GM21723 (cell line): ENCODE measurements around the gene ARID3B.
"Not testable (repeated sequence)": the region's sequence is repeated elsewhere in the genome, so short reads cannot be mapped to it uniquely, and the experiment has no call there.

Experiments
- ATAC-seq: cut with Tn5 transposase; IDR thresholded peaks from one replicate; pipeline ENCODE4 v1.9.1; 2021; ENCODE audit warnings: mild to moderate bottlenecking, moderate library complexity; ENCODE audit not compliant: unreplicated experiment

ARID3B gene, protein sequence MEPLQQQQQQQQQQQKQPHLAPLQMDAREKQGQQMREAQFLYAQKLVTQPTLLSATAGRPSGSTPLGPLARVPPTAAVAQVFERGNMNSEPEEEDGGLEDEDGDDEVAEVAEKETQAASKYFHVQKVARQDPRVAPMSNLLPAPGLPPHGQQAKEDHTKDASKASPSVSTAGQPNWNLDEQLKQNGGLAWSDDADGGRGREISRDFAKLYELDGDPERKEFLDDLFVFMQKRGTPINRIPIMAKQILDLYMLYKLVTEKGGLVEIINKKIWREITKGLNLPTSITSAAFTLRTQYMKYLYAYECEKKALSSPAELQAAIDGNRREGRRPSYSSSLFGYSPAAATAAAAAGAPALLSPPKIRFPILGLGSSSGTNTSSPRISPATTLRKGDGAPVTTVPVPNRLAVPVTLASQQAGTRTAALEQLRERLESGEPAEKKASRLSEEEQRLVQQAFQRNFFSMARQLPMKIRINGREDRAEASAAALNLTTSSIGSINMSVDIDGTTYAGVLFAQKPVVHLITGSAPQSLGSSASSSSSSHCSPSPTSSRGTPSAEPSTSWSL

GRCh38 chr15:74540761-74541493 is at the start of gene ARID3B:
ARID3B (plus strand) TSS chr15:74541220; CDS start chr15:74543937, 2,717 bp downstream.
- peak; percentile 70 for ATAC-seq

DNA sequence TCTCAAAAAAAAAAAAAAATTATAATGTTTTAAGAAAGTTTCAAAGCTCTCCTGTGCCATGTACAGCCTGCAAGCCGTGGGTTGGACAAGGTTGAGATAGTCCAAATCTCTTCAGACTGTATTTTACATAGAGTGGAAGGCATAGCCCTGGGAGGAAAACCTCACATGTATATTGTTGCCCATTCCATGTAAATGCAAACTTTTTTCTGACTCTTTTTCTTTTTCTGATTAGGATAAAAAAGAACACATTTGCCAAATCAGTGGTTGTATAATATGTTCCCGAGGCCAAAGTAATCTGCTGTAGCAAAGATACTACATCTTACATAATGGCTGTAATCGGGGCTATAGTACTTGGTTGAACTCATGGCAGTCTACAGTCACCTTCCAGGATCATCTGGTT is 44.4 kb upstream of the ARID3B start:
- ATAC-seq = no peak

- ATAC-seq = no peak
Observed at GRCh38 chr15:74497584-74497983, 43.4 kb upstream of the ARID3B start.

DNA sequence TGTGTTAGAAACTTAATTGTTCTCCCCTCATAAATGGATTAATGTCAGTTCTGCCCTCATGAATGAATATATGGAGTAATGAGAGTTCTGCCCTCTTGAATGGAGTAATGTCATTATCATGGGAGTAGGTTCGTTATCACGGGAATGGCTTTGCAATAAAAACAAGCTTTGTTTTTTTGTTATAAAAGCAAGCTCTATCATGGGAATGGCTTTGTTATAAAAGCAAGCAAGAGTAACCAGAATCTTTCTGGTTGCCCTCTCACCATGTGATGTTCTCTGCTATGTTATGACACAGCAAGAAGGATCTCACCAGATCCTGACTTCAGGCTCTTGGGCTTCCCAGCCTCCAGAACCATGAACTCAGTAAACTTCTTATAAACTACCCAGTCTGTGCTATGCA is 41.7 kb upstream of the ARID3B start:
- no peak for ATAC-seq

DNA sequence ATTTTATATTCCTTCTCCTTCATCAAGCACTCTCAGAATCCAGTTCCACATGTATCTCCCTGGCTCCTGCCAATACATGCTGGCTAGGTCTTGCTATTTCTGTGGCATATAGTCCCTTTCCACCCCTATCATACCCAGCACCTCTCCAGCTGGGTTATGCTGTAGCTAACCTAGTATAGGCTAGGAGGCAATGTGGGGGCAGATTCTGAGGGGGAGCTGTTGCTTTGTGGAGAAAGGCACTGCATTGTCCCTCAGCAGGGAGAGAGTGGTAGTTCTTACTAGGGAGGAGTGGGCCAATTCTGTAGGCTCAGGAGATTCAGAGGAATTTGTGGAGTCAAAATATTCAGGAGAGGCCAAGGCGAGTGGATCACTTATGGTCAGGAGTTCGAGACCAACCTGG is 40.6 kb upstream of the ARID3B start:
- no peak for ATAC-seq

- no peak for ATAC-seq
Observed at GRCh38 chr15:74502301-74502700, 38.7 kb upstream of the ARID3B start.

- no peak for ATAC-seq
Observed at GRCh38 chr15:74504418-74504817, 36.6 kb upstream of the ARID3B start.

- ATAC-seq = no peak
Observed at GRCh38 chr15:74504836-74505235, 36.2 kb upstream of the ARID3B start.

DNA sequence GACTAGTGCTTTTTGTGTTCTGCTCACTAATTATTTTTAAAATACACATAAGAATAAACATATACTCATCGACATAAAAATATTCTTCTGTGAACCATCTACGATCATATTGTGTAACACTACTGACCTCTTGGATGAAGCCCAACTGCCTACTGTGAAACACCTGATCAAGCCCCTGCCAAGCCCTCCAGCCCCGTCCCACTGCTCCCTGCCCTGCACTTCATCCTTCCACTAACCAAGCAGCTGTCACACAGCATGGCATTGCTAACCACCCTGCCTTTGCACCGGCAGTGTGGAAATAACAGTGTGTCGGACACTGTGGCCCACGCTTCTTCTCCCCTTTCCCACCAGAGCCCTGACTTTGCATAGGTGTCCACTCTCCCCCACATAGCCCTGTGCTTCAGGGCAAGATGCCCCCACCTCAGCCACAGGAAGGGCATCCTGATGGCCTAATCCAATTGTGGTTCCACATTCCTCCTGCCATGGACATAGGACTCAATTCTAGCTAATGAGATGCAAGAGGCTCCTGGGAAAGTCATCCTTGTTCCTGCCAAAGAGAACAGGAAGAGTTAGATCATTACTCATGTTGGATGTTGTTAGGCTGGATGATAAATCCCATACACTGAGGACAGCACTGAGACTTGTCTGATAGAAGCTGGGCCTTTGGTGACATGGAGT is 35.0 kb upstream of the ARID3B start:
- ATAC-seq = no peak

- no peak for ATAC-seq
Observed at GRCh38 chr15:74506515-74506840, 34.5 kb upstream of the ARID3B start.

GRCh38 chr15:74511583-74511982 is 29.4 kb upstream of the ARID3B start:
- no peak for ATAC-seq

DNA sequence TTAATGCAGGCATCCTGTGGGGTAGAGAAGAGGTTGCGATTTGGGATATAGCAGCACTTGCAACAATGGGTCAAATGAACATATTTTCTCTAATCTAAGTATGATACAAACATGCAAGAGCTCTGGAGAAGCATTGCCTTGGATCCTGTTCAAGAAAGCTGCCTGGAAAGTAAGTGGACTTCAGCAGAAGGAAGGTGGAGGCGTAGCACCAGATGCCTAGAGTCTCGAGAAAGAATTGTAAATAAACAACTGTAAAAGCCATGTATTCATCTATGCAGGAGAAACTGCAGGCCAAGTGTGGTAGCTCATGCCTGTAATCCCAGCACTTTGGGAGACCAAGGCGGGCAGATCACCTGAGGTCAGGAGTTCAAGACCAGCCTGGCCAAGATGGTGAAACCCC is 27.0 kb upstream of the ARID3B start:
- not testable (repeated sequence) for ATAC-seq

GRCh38 chr15:74517096-74517495 is 23.9 kb upstream of the ARID3B start:
- no peak for ATAC-seq

DNA sequence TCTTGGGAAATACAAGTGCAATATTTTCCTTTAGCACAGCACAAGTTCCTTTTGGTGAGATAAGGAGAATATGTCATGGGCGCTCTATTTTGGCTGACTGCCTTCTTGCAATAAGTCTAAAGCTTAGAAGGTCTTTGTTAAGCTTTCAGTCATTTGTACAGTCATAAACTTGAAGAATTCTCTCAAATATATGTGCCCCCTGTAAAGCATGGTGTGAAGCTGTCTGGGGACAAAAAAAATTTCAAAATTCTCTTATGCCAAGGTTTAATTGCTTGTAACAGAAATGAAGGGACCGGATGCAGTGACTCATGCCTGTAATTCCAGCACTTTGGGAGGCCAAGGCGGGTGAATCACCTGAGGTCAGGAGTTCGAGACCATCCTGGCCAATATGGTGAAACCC is 21.7 kb upstream of the ARID3B start:
- ATAC-seq = no peak

- ATAC-seq = no peak
Observed at GRCh38 chr15:74520407-74520806, 20.6 kb upstream of the ARID3B start.

- ATAC-seq = no peak
Observed at GRCh38 chr15:74523982-74524381, 17.0 kb upstream of the ARID3B start.

DNA sequence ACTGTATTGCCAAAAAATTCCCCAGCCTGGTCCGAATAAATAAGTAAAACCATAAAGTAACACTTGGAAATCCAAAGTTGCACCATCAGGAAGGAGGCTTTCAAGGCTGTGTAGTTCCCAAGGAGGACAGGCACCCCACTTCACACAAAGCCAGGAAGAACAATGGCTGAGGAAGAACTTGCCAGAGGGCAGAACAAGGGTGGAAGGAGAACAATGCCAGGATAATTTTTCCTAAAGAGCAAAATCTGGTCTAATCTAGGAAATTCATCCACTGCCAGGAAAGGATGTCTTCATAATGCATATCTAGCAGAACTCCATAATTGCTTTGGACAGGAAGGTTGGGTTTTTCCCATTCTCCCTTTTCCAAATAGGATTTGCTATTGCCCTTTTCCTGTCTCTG is 15.7 kb upstream of the ARID3B start:
- ATAC-seq = no peak

DNA sequence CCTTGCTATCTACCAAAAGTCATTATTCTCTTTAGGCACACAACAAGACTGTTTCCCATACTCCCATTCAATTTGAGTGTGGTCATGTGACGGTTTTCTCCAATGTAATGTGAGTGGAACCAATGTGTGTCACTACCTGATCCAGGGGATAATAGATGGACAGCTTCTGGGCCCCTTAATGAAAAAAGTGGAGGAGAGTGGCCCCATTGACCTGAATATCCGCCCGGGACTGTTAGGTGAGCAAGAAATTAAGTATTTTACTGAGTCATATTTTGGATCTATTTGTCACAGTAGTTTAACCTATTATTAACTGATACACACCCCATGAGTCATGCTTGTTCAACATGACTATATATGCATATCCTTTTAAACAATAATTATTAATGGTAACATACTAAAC is 15.1 kb upstream of the ARID3B start:
- ATAC-seq = no peak

GRCh38 chr15:74528876-74529275 is 12.1 kb upstream of the ARID3B start:
- no peak for ATAC-seq

DNA sequence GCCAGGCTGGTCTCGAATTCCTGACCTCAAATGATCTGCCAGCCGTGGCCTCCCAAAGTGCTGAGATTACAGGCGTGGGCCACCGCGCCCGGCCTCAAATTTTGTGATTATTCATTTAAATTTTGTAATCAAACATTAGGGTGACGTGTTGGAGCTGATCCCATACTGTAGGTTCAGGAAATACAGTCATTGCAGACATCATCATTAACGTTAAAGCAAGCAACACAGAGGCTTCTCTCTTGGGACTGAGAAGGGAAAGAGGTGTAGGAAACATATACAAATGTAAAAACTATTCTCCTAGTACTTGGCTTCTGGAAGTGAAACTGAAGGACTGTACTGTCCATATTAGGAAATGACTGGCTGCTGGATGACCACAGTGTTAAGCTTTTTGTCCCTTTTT is 11.1 kb upstream of the ARID3B start:
- ATAC-seq = no peak

DNA sequence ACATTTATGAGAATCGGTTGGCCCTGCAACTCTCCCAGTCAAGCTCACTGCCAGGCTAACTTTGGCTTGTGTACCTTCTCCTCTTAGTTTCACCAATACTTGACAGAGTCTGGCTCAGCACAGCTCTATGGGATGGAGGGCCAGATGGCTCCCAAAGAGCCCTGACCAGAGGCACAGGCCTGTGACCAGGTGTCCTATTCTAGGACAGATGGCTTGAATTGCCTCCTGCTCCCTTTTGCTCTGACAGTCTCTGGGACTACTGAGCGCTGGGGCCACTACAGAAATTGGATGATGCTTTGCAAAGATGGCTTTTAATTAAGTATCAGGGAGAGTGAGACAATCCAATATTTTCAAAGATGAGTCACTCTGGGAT is 10.3 kb upstream of the ARID3B start:
- no peak for ATAC-seq
